Medulla oblongata (tissue), 1 donor: ENCODE data around the gene ANKDD1B.
"Not testable (repeated sequence)": the region's sequence is repeated elsewhere in the genome, so short reads cannot be mapped to it uniquely, and the experiment has no call there.

Experiments
- DNase-seq: peaks from one replicate; pipeline ENCODE4 v3.0.0-alpha.2; 2015; ENCODE audit errors: extremely low spot score

ANKDD1B gene

DNA sequence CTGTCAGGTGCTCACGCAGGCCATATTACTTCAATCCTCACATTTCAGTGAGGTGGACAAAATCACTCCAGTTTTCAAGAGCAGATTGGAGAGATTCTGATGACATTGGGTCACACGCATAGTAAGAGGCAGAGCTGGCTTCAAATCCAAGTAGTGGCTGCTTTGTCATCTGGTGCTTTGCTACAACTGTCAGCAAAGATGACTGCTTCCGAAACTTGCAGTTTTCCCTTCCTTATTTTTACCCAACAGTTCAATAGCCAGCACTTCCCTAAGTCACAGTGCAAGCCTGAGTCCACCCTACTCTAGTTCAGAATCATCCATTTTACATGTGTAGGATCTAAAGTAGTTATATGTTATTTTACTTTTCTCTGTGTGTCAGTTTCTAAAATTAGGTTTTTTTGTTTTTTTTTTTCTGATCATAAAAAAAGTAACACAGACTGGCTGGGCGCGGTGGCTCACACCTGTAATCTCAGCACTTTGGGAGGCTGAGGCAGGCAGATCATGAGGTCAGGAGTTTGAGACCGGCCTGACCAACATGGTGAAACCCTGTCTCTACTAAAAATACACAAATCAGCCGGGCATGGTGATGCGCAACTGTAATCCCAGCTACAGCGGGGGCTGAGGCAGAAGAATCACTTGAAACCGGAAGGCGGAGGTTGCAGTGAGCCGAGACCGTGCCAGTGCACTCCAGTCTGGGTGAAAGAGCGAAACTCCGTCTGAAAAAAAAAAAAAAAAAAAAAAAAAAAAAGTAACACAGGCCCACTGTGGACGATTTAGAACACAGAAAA is 49.6 kb downstream of the ANKDD1B start:
- peak; percentile 73 for DNase-seq

DNA sequence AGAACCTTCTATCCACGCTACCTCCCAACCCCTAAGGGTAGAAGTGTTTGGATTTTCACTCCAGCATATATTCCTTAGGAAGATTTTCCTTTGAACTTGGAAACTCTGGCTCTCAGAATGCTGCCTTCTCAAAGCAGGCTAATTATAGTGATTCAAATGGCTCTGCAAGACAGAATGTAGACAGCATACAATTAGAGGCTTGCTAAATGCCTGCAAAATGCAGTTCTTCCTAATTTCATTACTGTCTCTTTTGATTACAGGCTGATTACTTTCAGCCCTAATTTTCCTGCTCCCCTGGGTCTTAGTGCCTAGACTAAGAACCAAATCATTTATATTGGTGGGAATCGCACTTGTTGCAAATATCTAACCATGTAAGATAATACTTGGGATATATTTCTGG is 50.8 kb downstream of the ANKDD1B start:
- no peak for DNase-seq

DNA sequence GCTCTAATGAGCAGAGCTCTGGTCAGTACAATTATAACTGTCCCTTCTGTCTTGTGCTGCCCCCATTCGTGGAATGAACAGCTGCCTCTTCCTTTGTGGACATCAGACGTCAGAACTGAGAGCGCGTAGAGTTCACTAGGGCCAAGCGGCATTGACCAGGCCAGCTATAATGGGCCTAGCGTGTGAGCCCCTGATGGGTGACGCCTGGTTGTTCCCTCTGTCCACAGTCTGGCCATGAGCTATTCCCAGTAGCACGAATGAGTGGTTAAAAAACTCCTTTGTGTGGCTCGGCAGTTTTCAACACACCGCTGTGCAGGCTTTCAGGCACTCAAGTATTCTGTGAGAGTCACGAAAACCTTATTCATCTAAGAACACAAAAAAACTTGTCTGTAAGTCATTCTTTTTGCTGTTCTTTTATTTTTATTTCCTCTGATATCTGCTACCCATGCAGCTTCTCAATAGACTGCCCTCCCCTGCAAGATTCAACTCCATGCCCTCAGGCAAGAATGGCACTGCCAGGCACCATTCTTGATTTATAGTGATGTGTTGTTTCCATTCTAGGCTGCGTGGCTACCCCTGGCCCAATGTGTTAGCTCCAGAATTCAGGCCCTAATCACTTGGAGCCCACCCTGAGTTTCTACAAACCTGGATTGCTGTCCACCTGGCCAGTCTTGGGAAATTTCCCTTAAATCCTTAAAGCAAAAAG is 52.5 kb downstream of the ANKDD1B start:
- no peak for DNase-seq

DNA sequence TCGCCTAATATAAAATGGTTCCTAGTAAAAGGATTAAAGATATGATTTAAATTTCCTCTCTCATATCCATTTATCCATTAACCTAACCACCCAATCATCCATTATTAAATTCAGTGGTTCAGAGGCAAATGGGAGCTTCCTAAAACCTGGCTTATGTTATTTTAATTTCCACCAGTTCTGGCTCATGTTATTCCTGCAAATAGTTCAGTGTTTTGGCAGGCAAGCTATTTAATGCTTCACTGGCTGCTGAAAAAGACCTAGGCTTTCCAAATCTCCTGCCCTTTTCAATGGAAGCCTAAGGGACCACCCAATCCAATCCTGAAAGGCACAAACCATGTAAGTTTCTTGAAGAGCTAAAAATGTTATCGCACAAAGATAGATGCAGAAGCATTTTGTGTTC is 53.7 kb downstream of the ANKDD1B start:
- peak; percentile 38 for DNase-seq

DNA sequence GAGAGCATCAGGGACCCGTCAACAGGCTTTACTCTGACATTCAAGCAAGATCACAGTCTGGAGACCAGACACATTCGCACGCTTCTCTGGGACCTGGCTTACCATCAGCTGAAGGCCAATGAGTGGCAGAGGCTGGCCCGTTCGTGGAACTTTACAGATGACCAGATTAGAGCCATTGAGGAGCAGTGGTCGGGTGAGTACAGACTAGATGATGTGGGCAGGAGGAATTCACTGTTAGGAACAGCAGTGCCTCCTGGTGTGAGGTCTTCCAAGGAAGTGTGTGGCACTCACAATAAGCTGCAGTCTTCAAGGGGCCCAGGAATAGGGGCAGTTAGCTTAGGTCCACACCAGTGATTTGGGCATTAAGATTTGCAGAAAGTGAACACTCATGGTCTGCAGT is 55.5 kb downstream of the ANKDD1B start:
- no peak for DNase-seq

DNA sequence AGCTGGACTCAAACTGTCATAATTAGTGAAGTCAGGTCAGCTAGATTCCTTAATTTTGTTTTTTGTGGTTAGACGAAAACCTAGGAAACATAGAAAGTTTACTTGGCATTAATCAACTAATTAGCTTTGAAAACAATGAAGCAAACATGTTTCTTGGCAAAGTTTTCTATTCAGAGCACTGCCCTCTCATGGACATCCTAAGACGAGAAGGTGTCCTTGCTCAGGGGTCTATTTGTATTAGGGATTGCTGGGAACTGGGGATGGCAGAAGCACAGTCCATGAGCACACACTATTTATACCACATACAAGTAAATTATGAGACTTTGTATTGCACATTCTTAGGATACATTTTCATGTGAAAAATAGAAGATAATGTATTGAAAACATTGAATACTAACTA is 56.3 kb downstream of the ANKDD1B start:
- no peak for DNase-seq

DNA sequence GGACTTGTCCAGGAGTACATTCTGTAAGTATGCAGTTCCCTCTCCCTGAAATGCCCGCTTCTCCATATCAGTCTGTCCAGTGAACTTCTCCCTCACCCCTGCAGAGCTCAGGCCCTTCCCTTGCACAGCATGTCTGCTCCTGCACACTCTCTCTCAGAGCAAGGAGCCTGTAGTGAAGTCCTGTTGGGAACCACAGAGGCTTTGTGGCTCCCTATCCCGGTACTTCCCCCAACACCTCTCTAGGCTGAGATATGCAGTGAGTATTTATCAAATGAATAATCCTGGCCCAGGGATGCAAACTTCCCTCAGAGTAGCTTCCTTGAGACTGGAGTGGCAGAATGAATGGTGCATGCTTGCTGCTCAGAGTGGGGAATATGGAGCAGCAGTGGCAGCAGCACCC is 57.2 kb downstream of the ANKDD1B start:
- no peak for DNase-seq

DNA sequence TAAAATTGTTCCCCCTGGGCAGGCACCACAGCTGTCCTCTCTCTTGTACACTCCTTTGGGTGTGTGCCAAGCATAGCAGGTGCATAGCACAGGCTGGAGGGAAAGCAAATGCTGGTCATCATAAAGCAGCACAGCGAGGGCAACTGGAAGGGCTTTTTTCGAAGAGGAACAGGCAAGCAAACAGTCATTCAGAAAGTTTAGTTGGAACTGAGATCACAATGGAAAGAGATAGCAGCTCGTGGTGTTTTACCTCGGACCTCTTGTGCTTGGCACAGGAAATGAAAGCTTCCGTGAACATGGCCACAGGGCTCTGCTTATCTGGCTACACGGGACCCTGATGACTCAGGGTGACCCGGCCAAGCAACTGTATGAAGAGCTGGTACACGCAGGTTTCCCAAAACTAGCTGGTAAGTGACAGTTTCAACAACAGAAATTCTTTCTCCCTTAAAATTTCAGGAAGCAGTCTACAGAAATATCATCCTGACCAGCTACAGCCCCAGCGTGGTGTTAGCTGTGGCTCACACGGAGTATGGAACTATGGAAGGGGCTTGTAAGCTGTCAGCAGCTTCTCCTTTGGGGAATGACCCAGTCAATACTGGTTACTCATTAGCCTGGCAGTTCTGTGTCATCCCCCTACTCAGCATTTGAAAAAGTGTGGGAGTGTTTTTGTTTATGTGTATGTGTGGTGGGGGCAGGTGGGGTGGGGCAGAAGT is 57.9 kb downstream of the ANKDD1B start:
- no peak for DNase-seq

DNA sequence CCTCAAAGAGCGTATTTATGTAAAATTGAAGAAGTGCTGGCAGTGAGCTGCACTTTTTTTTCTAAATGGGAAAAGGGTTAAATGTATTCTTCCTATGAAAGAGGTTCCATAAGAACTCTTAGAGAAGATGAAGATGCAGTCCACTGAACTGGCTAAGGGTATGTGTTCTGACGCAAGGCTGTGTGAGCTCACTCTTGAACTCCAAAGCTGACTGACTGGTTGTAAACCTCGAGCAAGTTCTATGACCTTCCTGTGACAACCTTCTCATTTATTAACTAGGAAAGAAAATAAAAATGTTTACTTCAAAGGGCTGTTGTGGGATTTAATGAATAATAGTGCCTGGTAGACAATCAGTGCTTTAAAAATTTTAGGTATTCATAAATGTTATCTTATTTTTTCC is 59.3 kb downstream of the ANKDD1B start:
- no peak for DNase-seq

DNA sequence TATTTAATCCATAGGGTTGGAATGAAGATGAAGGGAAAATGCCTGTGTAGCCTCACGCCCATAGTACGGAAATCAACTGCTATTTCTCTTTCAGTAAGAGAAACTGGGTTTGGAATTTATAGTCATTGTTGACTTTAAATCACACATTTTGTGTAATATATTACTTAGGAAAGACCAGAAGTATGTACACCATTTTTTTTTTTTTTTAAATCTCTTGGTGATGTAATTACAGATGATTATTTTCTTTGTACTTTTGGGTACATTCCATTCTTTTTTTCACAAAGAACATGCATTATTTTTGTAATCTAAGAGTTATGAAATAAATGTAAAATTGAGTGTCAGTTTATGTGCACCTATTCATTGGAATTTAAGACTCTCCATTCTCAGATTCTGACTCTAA is 60.3 kb downstream of the ANKDD1B start:
- DNase-seq, result no peak

DNA sequence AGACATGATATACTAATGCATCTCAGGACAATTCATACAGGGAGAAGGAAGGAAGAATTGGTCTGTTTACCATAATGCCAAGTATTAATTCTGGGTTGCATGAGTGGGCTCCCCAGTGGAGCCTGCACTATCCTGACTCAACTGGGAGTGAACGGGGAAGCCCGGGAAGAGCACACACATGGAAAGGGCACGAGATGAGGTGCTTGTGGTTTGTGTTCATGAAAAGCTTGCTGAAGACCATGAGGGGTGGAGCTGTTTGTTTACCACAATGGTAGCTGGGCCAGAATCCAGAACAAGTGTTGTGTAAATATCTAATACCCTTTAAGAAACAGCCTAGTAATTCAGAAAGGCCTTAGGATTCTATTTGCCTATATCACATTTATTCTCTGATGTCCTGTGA is 61.4 kb downstream of the ANKDD1B start:
- no peak for DNase-seq

DNA sequence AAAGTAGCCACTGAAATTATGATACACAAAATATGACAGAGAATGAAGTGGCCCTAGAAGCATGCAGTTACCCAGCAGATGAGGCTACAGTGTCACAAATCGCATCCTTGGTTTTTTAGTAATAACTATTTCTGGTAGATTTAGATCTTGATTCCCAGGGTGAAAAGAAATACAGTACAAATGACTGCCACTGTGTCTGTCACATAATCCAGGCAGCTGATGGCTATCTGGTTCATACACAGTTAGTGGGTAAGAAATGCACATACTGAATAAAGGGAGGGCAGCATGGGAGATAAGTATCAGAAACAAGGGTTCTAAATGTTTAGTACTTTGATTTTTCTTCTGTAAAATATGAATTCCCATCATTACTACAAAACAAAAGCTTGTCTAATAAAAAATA is 64.5 kb downstream of the ANKDD1B start:
- no peak for DNase-seq

DNA sequence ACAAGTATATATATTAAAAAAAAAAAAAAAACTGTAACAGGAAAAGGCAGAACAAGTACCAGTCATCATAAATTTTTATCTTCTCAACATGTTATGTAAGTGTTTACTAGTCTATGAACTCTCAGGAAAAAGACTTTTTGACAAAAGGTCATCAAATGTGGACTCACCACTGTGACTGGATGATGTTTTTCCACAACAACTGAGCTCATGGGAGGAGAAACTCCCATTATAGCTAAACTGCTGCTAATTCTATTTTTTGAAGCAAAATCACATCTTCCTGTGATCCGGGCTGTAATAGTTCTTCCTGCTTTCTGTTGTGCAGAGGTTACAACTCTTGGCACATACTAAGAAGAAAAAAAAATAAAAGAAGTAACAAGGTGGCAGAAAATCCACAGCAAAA is 66.4 kb downstream of the ANKDD1B start:
- DNase-seq, result no peak

DNA sequence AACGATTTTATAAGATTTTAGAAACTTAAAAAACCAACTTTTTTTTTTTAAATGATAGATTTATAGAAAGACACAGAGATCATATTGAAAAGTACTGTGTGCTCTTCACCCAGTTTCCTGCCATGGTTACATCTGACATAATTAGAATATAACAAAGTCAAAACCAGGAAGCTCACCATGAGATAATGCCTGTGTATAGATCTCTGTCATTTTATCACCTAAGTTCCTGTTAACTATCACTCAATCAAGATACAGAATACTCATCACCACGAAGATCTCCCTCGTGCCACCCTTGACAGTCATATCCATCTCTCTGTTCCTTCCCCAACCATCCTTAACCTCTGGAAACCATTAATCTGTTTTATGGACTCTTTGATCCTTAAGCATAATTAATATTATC is 66.9 kb downstream of the ANKDD1B start:
- DNase-seq, result no peak

DNA sequence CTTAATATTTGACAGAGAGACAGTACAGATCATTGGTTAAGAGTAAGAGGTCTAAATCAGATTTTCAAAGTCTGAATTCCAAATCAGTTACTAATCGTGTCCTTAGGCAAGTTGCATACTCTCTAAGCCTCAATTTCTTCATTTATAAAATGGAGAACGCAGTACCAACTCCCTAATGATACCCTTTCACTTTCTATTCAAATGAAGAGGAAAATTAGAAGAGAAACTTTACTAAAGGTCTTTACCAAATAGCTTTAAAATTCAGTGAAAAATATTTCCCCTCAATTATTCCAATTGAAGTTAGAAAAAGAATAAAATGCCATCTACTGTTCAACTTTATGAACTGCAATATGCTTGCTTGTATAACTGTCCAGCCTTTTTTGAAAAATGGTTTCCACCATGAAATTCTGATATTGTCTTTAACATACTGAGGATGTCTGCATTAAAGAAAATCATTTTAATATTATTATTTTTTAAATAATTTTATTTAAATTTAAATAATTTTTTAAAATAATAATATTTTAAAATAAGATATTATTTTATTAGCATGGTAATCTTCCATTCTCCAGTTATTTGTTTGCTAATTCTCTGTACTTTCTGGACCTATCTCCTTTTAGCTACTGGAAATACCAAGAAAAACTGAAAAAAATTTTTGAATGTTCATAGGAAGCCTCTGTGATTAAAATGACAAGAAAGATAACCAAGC is 70.0 kb downstream of the ANKDD1B start:
- peak; percentile 78 for DNase-seq

DNA sequence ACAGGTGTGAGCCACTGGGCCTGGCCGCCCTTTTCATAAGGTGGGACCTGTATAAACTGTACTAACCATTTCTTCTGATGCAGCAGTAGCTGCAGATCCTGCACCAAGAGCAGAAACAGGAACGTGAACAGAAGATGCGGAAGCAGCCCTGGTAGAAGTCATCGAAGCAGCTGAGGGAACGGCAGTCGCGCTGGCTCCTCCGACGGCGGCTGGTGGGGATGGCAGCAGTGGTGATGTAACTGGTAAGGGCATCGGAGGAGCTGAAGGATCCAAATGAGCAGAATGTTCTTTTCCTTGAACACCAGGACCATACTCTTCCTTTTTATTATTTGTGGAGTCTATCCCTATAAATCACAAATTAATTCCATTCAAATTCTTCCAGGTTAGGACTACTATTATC is 73.9 kb downstream of the ANKDD1B start:
- no peak for DNase-seq

DNA sequence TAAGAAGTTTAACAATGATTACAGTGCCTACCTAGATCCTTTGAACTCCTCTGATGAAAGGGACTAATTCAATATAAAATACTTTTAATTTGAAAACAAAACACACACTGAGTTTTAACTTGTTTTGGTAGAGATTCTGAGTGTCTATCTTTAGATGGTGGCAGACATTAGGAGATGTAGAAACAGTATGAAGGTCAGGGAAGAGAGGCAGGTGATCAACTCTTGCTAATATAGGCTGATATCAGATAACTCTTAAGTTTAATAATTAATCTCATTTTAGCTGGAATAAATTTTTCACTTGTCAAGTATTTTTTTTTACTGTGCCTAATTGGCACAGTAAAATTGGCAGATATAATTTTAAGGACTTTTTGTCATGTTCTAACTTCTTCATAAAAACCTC is 75.2 kb downstream of the ANKDD1B start:
- no peak for DNase-seq

DNA sequence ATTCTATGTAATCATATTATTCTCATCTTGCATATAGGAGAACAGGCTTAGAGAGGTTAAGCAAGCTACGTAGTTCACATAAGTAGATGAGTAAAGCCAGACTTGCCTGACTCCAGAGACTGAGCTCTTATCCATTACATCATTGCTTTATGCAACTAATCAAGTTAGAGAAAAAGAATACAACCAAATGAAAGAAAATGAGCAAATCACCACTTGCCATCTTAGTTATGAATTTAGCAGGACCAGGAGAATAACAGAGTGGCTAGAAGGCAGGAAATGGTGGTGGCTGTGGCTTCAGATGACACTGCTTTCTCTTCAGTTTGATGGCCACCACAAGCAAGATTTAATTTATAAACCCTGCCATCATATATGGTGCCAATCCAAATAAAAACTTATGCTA is 79.4 kb downstream of the ANKDD1B start:
- no peak for DNase-seq

DNA sequence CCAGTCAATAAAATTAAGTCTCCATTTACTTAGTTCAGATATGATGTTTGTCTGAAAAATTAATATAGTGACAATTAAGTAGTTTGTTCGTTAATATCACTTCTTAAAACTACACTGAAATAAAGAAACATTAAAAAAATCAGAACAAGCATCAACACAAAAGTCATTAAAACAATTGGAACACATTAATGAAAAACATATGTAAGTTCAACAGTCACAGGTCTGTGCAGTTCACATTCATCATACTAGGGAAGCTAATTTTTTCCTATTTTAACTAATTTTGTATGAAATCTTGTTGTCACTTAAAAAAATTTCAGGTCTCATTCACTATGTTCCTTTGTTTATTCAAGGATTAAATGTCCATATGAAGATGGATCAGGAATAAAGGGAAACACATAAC is 83.5 kb downstream of the ANKDD1B start:
- no peak for DNase-seq

DNA sequence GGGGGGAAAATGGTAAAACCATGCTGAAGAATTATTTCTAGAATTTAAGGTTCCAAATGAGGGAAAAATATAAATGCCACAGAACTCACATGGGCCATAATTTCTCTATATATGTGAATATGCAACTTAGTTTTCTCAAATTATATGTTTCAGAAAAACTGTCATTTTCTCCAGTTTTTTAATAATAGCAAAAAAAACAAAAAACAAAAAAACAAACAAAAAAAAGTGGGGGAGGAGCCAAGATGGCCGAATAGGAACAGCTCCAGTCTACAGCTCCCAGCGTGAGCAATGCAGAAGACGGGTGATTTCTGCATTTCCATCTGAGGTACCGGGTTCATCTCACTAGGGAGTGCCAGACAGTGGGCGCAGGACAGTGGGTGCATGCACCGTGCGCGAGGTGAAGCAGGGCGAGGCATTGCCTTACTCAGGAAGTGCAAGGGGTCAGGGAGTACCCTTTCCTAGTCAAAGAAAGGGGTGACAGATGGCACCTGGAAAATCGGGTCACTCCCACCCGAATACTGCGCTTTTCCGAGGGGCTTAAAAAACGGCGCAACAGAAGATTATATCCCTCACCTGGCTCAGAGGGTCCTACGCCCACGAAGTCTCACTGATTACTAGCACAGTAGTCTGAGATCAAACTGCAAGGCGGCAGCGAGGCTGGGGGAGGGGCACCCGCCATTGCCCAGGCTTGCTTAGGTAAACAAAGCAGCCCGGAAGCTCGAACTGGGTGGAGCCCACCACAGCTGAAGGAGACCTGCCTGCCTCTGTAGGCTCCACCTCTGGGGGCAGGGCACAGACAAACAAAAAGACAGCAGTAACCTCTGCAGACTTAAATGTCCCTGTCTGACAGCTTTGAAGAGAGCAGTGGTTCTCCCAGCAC is 84.5 kb downstream of the ANKDD1B start:
- DNase-seq, result not testable (repeated sequence)

DNA sequence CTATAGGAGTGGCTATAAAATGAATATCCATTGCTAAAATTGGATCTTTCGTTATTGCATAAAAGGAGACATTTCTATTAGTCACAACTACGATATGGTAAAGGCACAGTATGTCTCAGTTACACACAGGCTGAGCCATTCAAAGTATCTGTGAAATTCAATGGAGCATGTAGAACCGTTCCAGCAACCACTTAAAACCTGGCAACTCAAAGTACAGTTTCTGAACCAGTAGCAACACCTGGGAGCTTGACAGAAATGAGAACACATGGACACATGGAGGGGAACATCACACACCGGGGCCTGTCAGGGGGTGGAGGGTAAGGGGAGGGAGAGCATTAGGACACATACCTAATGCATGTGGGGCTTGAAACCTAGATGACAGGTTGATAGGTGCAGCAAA is 90.6 kb downstream of the ANKDD1B start:
- DNase-seq, result no peak
